Measurements from ENCODE around the gene ARID1B.

- TF ChIP-seq, protein P1, sequence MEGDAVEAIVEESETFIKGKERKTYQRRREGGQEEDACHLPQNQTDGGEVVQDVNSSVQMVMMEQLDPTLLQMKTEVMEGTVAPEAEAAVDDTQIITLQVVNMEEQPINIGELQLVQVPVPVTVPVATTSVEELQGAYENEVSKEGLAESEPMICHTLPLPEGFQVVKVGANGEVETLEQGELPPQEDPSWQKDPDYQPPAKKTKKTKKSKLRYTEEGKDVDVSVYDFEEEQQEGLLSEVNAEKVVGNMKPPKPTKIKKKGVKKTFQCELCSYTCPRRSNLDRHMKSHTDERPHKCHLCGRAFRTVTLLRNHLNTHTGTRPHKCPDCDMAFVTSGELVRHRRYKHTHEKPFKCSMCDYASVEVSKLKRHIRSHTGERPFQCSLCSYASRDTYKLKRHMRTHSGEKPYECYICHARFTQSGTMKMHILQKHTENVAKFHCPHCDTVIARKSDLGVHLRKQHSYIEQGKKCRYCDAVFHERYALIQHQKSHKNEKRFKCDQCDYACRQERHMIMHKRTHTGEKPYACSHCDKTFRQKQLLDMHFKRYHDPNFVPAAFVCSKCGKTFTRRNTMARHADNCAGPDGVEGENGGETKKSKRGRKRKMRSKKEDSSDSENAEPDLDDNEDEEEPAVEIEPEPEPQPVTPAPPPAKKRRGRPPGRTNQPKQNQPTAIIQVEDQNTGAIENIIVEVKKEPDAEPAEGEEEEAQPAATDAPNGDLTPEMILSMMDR (IDR thresholded peaks at IDR 0.05) = no peak
- no peak for TF ChIP-seq POLR2A (IDR thresholded peaks at IDR 0.05)
Measured at GRCh38 chr6:157223021-157223430, 445.8 kb downstream of the ARID1B start.
